Ovary (tissue), 9 donors: Measurements from ENCODE around the gene B3GNT7. TPM values are rescaled to one million over a fixed set of nuclear protein-coding genes. Genes with fewer than 3 reads are reported as not detected.

Experiments
- DNase-seq, 5 donors: peaks; one replicate each; pipeline ENCODE4 v3.0.0-alpha.2; 2019 to 2020
- H3K27ac ChIP-seq, 2 donors: fragments of 200-600 bp; one replicate each; pipeline versions ENCODE4 v1.5.1 to v1.8.0; 2019 to 2022
- H3K27me3 ChIP-seq: fragments of 200-600 bp; one replicate; pipeline ENCODE4 v1.8.0; 2022
- H3K36me3 ChIP-seq: fragments of 200-600 bp; sonication (generic); one replicate; pipeline ENCODE4 v1.5.1; 2019
- H3K4me1 ChIP-seq: one replicate; pipeline ENCODE4 v1.8.1; 2013; ENCODE audit warnings: mild to moderate bottlenecking, moderate library complexity; ENCODE audit not compliant: insufficient read depth
- H3K4me3 ChIP-seq: fragments of 200-600 bp; sonication (generic); one replicate; pipeline ENCODE4 v1.5.1; 2017
- H3K9me3 ChIP-seq, 2 donors: fragments of 200-600 bp in 1 of 2; sonication (generic) in 1 of 2; one replicate each; pipeline versions ENCODE4 v1.5.1 to v1.8.1; 2013 to 2019; ENCODE audit warnings: mild to moderate bottlenecking in 1 of 2, moderate library complexity in 1 of 2
- EP300 ChIP-seq: sonication (generic); formaldehyde crosslinking; IDR thresholded peaks from one replicate; pipeline ENCODE4 v1.6.1; 2017; ENCODE audit warnings: antibody characterized with exemption
- POLR2A ChIP-seq: fragments of 450-650 bp; IDR thresholded peaks from one replicate; pipeline ENCODE4 v1.6.1; 2017; ENCODE audit warnings: antibody characterized with exemption, mild to moderate bottlenecking, moderate library complexity
- WGBS, 3 donors: extraction: QIAGEN DNeasy Blood & Tissue Kit in 1 of 3; methylation state at CpG; one replicate each; pipeline versions ENCODE4 v1.1.5 to v1.1.7; 2013 to 2017; 5-methylcytosine and 5-hydroxymethylcytosine counted together
- intact Hi-C, 4 donors: fragments of 100-400 bp; cut with DNase I; formaldehyde crosslinking; loops; one replicate each; pipeline versions ENCODE4 v1.11.0 to v1.15.1; 2022 to 2023
- polyA plus RNA-seq, 2 donors: library from polyadenylated mRNA; stranded (reverse); fragments of 200-250 nt in 1 of 2; fragments of 350-450 nt in 1 of 2; fragmentation: Illumina TruSeq in 1 of 2; extraction: RNeasy Lipid Tissue Mini Kit (QIAGEN cat#74804) in 1 of 2; gene quantifications; one replicate each; pipeline ENCODE4 v1.2.3, GENCODE V29; 2013 to 2014
- total RNA-seq, 7 donors: library from RNA; depleted of rRNA in 2 of 7; stranded (reverse); fragments of >200 nt in 2 of 7; fragmentation: NEBNext Ultra II Directional in 3 of 7; extraction: Animal tissue kit (Norgen Biotek cat#: 25700) in 3 of 7; gene quantifications; one replicate each; pipeline versions ENCODE4 v1.1.0 to v1.2.4, GENCODE V29; 2016 to 2023
- TF ChIP-seq, protein P1 (sequence below), 3 donors: fragments of 450-650 bp in 2 of 3; fragments of 200-600 bp in 1 of 3; IDR thresholded peaks; one replicate each; pipeline versions ENCODE4 v1.5.1 to v1.8.0; 2016 to 2022; ENCODE audit warnings: antibody characterized with exemption in 3 of 3, mild to moderate bottlenecking in 1 of 3
- donor health status: DM: no; HTN: no; CAD: no; lungs with moderate emphysema.
- donor health status: DM: no; HTN: no; CAD: no.
- donor health status: Bipolar disorder and iron deficiency.
- donor health status: DM: yes; HTN: yes; CAD: no.
- donor health status: DM: no; HTN: no; CAD: no.
- donor health status: DM: yes; HTN: yes; CAD: no.

The B3GNT7 gene
- total and polyA plus RNA-seq, 9 donors: 4.8 to 34.0 (median 24.4) TPM

- WGBS, 3 donors: 68 to 79% (median 78%) methylated on average over 3 of the region's 3 CpGs
- no peak for TF ChIP-seq POLR2A
- no peak for TF ChIP-seq EP300
- TF ChIP-seq, protein P1, sequence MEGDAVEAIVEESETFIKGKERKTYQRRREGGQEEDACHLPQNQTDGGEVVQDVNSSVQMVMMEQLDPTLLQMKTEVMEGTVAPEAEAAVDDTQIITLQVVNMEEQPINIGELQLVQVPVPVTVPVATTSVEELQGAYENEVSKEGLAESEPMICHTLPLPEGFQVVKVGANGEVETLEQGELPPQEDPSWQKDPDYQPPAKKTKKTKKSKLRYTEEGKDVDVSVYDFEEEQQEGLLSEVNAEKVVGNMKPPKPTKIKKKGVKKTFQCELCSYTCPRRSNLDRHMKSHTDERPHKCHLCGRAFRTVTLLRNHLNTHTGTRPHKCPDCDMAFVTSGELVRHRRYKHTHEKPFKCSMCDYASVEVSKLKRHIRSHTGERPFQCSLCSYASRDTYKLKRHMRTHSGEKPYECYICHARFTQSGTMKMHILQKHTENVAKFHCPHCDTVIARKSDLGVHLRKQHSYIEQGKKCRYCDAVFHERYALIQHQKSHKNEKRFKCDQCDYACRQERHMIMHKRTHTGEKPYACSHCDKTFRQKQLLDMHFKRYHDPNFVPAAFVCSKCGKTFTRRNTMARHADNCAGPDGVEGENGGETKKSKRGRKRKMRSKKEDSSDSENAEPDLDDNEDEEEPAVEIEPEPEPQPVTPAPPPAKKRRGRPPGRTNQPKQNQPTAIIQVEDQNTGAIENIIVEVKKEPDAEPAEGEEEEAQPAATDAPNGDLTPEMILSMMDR (IDR thresholded peaks at IDR 0.05): no peak
- H3K9me3 ChIP-seq: no peaks in the 10 kb centered on the region
Observed at GRCh38 chr2:231386446-231386845, 9.1 kb upstream of the B3GNT7 start.

GRCh38 chr2:231387904-231388724, 7.4 kb upstream of the B3GNT7 start:
- TF ChIP-seq POLR2A: no peak
- TF ChIP-seq, protein P1 (IDR thresholded peaks at IDR 0.05): no peak
- Histone ChIP-seq H3K27ac (no peak overlapping the region), H3K4me1 (no peaks in the 10 kb centered on the region), H3K9me3 (no peaks in the 10 kb centered on the region), H3K27me3 (no peaks in the 10 kb centered on the region), H3K4me3 (no peak overlapping the region), H3K36me3 (no peaks in the 10 kb centered on the region)
- intact Hi-C loops: no loop called here
- DNase-seq: peak in 4 of 5 donors; percentile 37 to 72 (median 46)
- 62 to 70% (median 63%) methylated on average over 26 of the region's 26 CpGs for WGBS, 3 donors

More at GRCh38 chr2:231386446-231386845, 9.1 kb upstream of the B3GNT7 start:
- no peak overlapping the region for H3K27ac ChIP-seq
- intact Hi-C loops: no loop called here
- H3K36me3 ChIP-seq: no peaks in the 10 kb centered on the region
- DNase-seq: no peak
- H3K4me1 ChIP-seq: no peaks in the 10 kb centered on the region
- no peaks in the 10 kb centered on the region for H3K27me3 ChIP-seq
- no peak overlapping the region for H3K4me3 ChIP-seq

GRCh38 chr2:231388725-231389346, 6.7 kb upstream of the B3GNT7 start:
- no peak for DNase-seq
- H3K4me3 ChIP-seq: no peak overlapping the region
- no peaks in the 10 kb centered on the region for H3K9me3 ChIP-seq
- intact Hi-C loops: no loop called here
- H3K27me3 ChIP-seq: no peaks in the 10 kb centered on the region
- no peaks in the 10 kb centered on the region for H3K4me1 ChIP-seq
- 89 to 94% (median 91%) methylated on average over 15 of the region's 15 CpGs for WGBS, 3 donors
- no peak overlapping the region for H3K27ac ChIP-seq
- H3K36me3 ChIP-seq: no peaks in the 10 kb centered on the region
- TF ChIP-seq, protein P1 (IDR thresholded peaks at IDR 0.05): no peak
- TF ChIP-seq EP300 (no peak), POLR2A (no peak)

DNA sequence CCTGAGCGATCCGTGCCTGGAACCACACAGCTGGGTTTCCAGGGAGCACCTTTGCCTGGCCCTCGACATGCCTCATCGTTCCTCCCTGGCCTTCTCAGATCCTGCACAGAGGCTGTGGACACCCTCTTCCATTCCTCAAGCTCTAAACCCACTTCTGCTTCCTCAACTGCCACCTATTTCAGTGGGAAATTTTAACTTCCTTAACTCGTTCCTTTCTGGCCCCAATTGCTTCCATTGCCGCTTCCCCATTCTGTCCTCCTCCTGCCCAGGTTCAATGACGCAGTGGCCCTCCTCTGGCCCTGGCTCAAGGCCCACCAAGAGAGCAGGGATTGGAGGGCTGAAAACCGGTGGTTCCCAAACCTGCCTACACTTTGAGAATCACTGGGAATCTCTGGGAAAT, 4.8 kb upstream of the B3GNT7 start:
- no peaks in the 10 kb centered on the region for H3K36me3 ChIP-seq
- TF ChIP-seq EP300 (no peak), POLR2A (no peak)
- TF ChIP-seq, protein P1 (IDR thresholded peaks at IDR 0.05): no peak
- H3K4me1 ChIP-seq: no peaks in the 10 kb centered on the region
- no peaks in the 10 kb centered on the region for H3K9me3 ChIP-seq
- DNase-seq: no peak
- H3K27ac ChIP-seq: no peak overlapping the region
- H3K27me3 ChIP-seq: no peaks in the 10 kb centered on the region
- intact Hi-C loops: loop anchor here in 1 of 4 donors (10.0 kb wide), 1 partner anchor 86 kb away; no protein-coding TSS in a partner anchor
- WGBS, 3 donors: 69 to 79% (median 74%) methylated on average over 8 of the region's 8 CpGs
- H3K4me3 ChIP-seq: no peak overlapping the region
